ENCODE measurements around the gene ACTA2. TPM values are rescaled to one million over a fixed set of nuclear protein-coding genes. Genes with fewer than 3 reads are reported as not detected.

Gene ACTA2
- total RNA-seq, 3 donors from 2014 or later (not counting 1 experiment from before 2014, with no cell fraction given) = 5.0 to 13.1 (median 7.4) TPM

DNA sequence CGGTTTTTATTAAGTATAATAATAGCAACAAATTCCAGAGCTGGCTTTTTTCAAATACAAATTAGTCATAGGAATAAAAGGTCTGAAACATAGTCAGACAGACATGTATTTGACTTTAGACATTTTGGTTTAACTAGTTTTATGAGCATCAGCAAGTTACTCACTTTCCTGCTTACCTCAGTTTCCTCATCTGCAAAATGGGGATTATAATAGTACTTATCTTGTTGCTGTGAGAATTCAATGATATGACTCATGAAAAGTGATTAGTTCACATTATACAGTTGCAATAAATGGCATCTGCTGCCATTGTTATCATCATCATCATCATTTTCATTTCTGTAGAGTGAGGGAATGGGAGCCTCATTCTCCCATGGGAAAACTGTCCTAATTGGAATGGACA lies 33.5 kb downstream of the ACTA2 start:
- no peak overlapping the region for H3K4me3 ChIP-seq (ENCODE audit: low read length)
- no peaks in the 10 kb centered on the region for H3K4me1 ChIP-seq (ENCODE audit: control insufficient read depth, insufficient read depth, low read length)
- H3K27ac ChIP-seq (ENCODE audit: low read length) = no peak overlapping the region
- no CpG with 5 or more reads among the region's 1 CpG for WGBS (ENCODE audit: insufficient coverage)
- ATAC-seq = no peak
- Mint-ChIP-seq H3K4me1 (no peaks in the 10 kb centered on the region), H3K27me3 (ENCODE audit: low read depth in 2 of 2) (no peaks in the 10 kb centered on the region), H3K27ac (no peak overlapping the region), H3K4me3 (no peak overlapping the region), H3K9me3 (no peaks in the 10 kb centered on the region), H3K36me3 (no peaks in the 10 kb centered on the region)
- H3K27me3 ChIP-seq (ENCODE audit: control insufficient read depth, insufficient read depth, low read length) = no peaks in the 10 kb centered on the region
- DNase-seq = no peak
- TF ChIP-seq, protein P1, sequence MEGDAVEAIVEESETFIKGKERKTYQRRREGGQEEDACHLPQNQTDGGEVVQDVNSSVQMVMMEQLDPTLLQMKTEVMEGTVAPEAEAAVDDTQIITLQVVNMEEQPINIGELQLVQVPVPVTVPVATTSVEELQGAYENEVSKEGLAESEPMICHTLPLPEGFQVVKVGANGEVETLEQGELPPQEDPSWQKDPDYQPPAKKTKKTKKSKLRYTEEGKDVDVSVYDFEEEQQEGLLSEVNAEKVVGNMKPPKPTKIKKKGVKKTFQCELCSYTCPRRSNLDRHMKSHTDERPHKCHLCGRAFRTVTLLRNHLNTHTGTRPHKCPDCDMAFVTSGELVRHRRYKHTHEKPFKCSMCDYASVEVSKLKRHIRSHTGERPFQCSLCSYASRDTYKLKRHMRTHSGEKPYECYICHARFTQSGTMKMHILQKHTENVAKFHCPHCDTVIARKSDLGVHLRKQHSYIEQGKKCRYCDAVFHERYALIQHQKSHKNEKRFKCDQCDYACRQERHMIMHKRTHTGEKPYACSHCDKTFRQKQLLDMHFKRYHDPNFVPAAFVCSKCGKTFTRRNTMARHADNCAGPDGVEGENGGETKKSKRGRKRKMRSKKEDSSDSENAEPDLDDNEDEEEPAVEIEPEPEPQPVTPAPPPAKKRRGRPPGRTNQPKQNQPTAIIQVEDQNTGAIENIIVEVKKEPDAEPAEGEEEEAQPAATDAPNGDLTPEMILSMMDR (IDR thresholded peaks at IDR 0.05) = no peak
- intact Hi-C loops (cut with micrococcal nuclease) = no loop called here
- H3K9me3 ChIP-seq (ENCODE audit: control insufficient read depth, insufficient read depth, low read length) = no peaks in the 10 kb centered on the region
- peaks cover 53% of the 10 kb centered on the region for H3K36me3 ChIP-seq (ENCODE audit: control insufficient read depth, insufficient read depth, low read length)

DNA sequence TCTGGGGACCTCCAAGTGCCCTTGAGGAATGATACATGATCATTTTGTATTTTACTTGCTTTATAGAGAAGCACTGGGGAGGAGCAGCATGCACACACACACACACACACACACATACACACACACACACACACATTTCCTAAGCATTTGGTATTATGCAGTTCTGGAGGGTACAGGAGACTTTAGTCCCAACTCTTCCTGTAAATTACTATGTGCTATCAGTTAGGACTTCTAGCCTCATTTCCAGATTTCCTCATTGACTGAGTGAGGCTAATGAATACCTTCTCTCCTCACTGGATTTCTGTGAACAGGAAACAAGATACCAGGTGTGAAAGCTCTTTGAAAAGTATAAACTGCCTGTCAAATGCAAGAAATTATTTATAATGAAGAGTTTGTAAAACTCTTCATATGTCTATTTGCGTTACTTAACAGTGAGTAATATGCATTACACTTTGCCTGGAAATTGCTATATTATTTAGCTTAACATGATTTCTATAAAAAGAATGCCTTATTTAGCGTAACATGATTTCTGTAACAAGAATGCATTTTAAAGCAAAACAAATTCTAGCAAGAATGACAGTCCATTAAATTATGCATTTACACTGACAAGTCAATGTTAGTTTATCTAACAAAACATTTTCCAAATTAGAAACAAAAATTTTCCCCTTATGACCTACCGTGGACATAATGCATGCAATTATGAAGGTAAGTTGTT lies 34.2 kb downstream of the ACTA2 start:
- no peaks in the 10 kb centered on the region for H3K36me3 Mint-ChIP-seq

DNA sequence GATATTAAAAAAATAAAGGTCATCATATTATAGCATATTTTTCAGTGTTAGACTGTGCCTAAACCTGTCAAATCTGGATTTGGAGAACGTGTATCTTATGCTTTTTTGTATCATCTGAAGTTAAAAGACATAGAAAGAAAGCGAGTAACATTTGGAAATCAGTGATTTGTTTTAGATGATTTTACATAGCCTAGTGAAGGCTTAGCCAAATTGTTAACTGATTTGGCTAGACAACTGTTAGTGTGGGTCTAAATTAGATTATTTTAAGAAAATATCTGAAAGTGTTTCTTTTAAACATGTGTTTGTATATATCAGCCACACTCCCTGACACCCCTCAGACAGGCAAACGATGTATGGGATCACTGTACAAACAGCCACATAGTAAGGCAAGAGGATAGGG lies 35.6 kb downstream of the ACTA2 start:
- intact Hi-C loops (cut with micrococcal nuclease) = no loop called here
- Mint-ChIP-seq H3K27ac (no peak overlapping the region), H3K4me3 (no peak overlapping the region), H3K9me3 (no peaks in the 10 kb centered on the region), H3K4me1 (no peaks in the 10 kb centered on the region), H3K36me3 (no peaks in the 10 kb centered on the region), H3K27me3 (ENCODE audit: low read depth in 2 of 2) (no peaks in the 10 kb centered on the region)
- DNase-seq (no peak), ATAC-seq (no peak)
- no peaks in the 10 kb centered on the region for H3K9me3 ChIP-seq (ENCODE audit: control insufficient read depth, insufficient read depth, low read length)
- H3K36me3 ChIP-seq (ENCODE audit: control insufficient read depth, insufficient read depth, low read length) = peaks cover 54% of the 10 kb centered on the region
- H3K27ac ChIP-seq (ENCODE audit: low read length) = no peak overlapping the region
- H3K27me3 ChIP-seq (ENCODE audit: control insufficient read depth, insufficient read depth, low read length) = no peaks in the 10 kb centered on the region
- H3K4me1 ChIP-seq (ENCODE audit: control insufficient read depth, insufficient read depth, low read length) = no peaks in the 10 kb centered on the region
- WGBS (ENCODE audit: insufficient coverage) = 100% methylated on average over 3 of the region's 3 CpGs
- TF ChIP-seq, protein P1 (IDR thresholded peaks at IDR 0.05) = no peak
- H3K4me3 ChIP-seq (ENCODE audit: low read length) = no peak overlapping the region

More for the DNA sequence above, 34.2 kb downstream of the ACTA2 start:
- Histone ChIP-seq H3K4me3 (ENCODE audit: low read length) (no peak overlapping the region), H3K4me1 (ENCODE audit: control insufficient read depth, insufficient read depth, low read length) (no peaks in the 10 kb centered on the region), H3K9me3 (ENCODE audit: control insufficient read depth, insufficient read depth, low read length) (no peaks in the 10 kb centered on the region), H3K27me3 (ENCODE audit: control insufficient read depth, insufficient read depth, low read length) (no peaks in the 10 kb centered on the region), H3K36me3 (ENCODE audit: control insufficient read depth, insufficient read depth, low read length) (peaks cover 52% of the 10 kb centered on the region), H3K27ac (ENCODE audit: low read length) (no peak overlapping the region)
- 100% methylated on average over 1 of the region's 3 CpGs for WGBS (ENCODE audit: insufficient coverage)
- no peak overlapping the region for H3K4me3 Mint-ChIP-seq
- intact Hi-C loops (cut with micrococcal nuclease) = no loop called here
- TF ChIP-seq, protein P1 (IDR thresholded peaks at IDR 0.05) = no peak
- ATAC-seq (no peak), DNase-seq (no peak)
- no peaks in the 10 kb centered on the region for H3K27me3 Mint-ChIP-seq (ENCODE audit: low read depth in 2 of 2)
- H3K4me1 Mint-ChIP-seq = no peaks in the 10 kb centered on the region
- H3K27ac Mint-ChIP-seq = no peak overlapping the region
- H3K9me3 Mint-ChIP-seq = no peaks in the 10 kb centered on the region

DNA sequence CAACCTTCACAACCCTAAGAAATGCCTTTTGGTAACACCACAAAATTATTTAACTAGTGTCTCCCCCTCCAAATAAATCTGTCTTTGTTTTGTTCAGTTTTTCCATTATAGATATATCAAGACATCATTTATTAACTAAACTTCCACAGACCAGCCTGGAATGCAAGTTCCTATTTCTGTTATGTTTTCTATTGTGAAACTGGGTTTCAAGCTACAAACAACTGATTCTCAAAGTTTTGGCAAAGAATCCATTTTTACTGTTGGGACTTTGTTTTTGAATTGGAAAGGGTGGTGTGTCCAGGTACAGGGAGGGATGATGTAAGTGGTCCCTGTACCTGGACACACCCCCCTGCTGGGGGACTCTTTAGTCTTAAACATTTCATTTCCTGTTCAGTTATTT lies 36.3 kb downstream of the ACTA2 start:
- H3K4me1 Mint-ChIP-seq = no peaks in the 10 kb centered on the region
- no peaks in the 10 kb centered on the region for H3K9me3 Mint-ChIP-seq
- TF ChIP-seq, protein P1 (IDR thresholded peaks at IDR 0.05) = no peak
- no peaks in the 10 kb centered on the region for H3K36me3 Mint-ChIP-seq
- intact Hi-C loops (cut with micrococcal nuclease) = no loop called here
- no peak overlapping the region for H3K4me3 ChIP-seq (ENCODE audit: low read length)
- no peak overlapping the region for H3K4me3 Mint-ChIP-seq
- H3K36me3 ChIP-seq (ENCODE audit: control insufficient read depth, insufficient read depth, low read length) = peaks cover 59% of the 10 kb centered on the region
- H3K27me3 ChIP-seq (ENCODE audit: control insufficient read depth, insufficient read depth, low read length) = no peaks in the 10 kb centered on the region
- H3K27ac ChIP-seq (ENCODE audit: low read length) = no peak overlapping the region
- H3K4me1 ChIP-seq (ENCODE audit: control insufficient read depth, insufficient read depth, low read length) = no peaks in the 10 kb centered on the region
- no peak for DNase-seq
- no peaks in the 10 kb centered on the region for H3K27me3 Mint-ChIP-seq (ENCODE audit: low read depth in 2 of 2)
- no peak overlapping the region for H3K27ac Mint-ChIP-seq
- H3K9me3 ChIP-seq (ENCODE audit: control insufficient read depth, insufficient read depth, low read length) = no peaks in the 10 kb centered on the region
- ATAC-seq = no peak
